ENCODE data around the gene PARD3.

GRCh38 chr10:34111179-34111578, 703.9 kb downstream of the PARD3 start:
- no peak for TF ChIP-seq CTCF (IDR thresholded peaks at IDR 0.05 in 2 of 3, conservative IDR thresholded peaks at IDR 0.05 in 1 of 3; ENCODE audit: control insufficient read depth in 2 of 3, extremely low read depth in 1 of 3, insufficient read depth in 1 of 3, low read depth in 3 of 3, low read length in 3 of 3)
- TF ChIP-seq EZH2 (IDR thresholded peaks at IDR 0.05; ENCODE audit: borderline replicate concordance, control insufficient read depth, low read depth, low read length), result no peak
- TF ChIP-seq ATF2 (IDR thresholded peaks at IDR 0.05; ENCODE audit: low read length), result no peak
- TF ChIP-seq DPF2 (IDR thresholded peaks at IDR 0.05), result no peak
- no peak for TF ChIP-seq YY1 (IDR thresholded peaks at IDR 0.05; ENCODE audit: low read depth, low read length)
- TF ChIP-seq BCL11A (IDR thresholded peaks at IDR 0.05; ENCODE audit: low read depth, low read length), result no peak
- TF ChIP-seq TCF12 (IDR thresholded peaks at IDR 0.05; ENCODE audit: low read depth, low read length), result no peak

All from GM12878 (cell line).